Uterus (tissue), 4 donors: ENCODE measurements around the gene DIAPH2. TPM values are rescaled to one million over a fixed set of nuclear protein-coding genes. Genes with fewer than 3 reads are reported as not detected.

Source experiments
- DNase-seq, 2 donors: peaks; one replicate each; pipeline ENCODE4 v3.0.0-alpha.2; 2019 to 2020
- H3K27ac ChIP-seq, 2 donors: fragments of 200-600 bp; sonication (generic); 1 replicate in 1 of 2; 2 replicates in 1 of 2; pipeline ENCODE4 v1.5.1; 2016 to 2018
- H3K27me3 ChIP-seq, 2 donors: fragments of 200-600 bp; sonication (generic); one replicate each; pipeline ENCODE4 v1.5.1; 2018 to 2019; ENCODE audit warnings: control low read depth in 1 of 2
- H3K36me3 ChIP-seq, 2 donors: fragments of 200-600 bp; sonication (generic); one replicate each; pipeline ENCODE4 v1.5.1; 2019; ENCODE audit warnings: control low read depth in 1 of 2
- H3K4me1 ChIP-seq, 2 donors: fragments of 200-600 bp; sonication (generic); one replicate each; pipeline ENCODE4 v1.5.1; 2018 to 2019; ENCODE audit warnings: control low read depth in 1 of 2
- H3K4me3 ChIP-seq, 2 donors: fragments of 200-600 bp; sonication (generic); 1 replicate in 1 of 2; 2 replicates in 1 of 2; pipeline ENCODE4 v1.5.1; 2018 to 2019; ENCODE audit warnings: mild to moderate bottlenecking in 1 of 2
- H3K9me3 ChIP-seq, 2 donors: fragments of 200-600 bp; sonication (generic); one replicate each; pipeline ENCODE4 v1.5.1; 2019; ENCODE audit warnings: control low read depth in 1 of 2
- CTCF ChIP-seq, 4 experiments: fragments of 200-600 bp in 2 of 4; fragments of 450-650 bp in 2 of 4; sonication (generic) in 2 of 4; IDR thresholded peaks; one replicate each; pipeline ENCODE4 v1.5.1; 2016 to 2019; ENCODE audit warnings: antibody characterized with exemption in 4 of 4, mild to moderate bottlenecking in 2 of 4, moderate library complexity in 1 of 4
- POLR2A ChIP-seq, 2 donors: fragments of 450-650 bp; IDR thresholded peaks; one replicate each; pipeline ENCODE4 v1.6.1; 2016; ENCODE audit warnings: antibody characterized with exemption in 2 of 2, mild to moderate bottlenecking in 1 of 2, moderate library complexity in 1 of 2
- intact Hi-C: fragments of 100-400 bp; cut with DNase I; formaldehyde crosslinking; loops from one replicate; pipeline ENCODE4 v1.15.1; 2023; ENCODE audit warnings: low total_unique reads
- total RNA-seq, 4 donors: library from RNA; depleted of rRNA in 3 of 4; stranded (reverse); fragments of >200 nt in 3 of 4; gene quantifications; one replicate each; pipeline versions ENCODE4 v1.1.0 to v1.2.4, GENCODE V29; 2014 to 2023
- donor health status: DM: yes; HTN: yes; CAD: no.

DIAPH2 gene
- total RNA-seq, 4 donors from 2014 or later = 16.7 to 41.5 (median 30.3) TPM

DNA sequence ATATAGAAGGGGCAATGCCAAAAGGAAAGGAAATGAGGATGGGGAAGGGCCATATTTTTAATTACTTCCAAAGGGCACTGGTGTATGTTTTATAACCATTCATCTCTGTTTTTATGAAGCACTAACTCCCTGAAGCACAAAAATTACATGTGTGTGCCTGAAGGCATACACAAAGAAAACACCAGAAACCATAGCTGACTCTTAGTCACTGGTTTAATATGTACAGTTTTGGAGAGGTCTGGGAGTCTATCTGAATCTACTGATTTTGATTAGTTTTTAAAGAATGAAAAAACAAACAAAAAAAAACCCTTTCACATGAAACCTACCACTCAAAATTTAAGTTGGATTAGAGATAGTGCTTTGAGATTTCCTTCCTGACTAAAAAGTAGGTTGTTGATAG is 637.8 kb downstream of the DIAPH2 start:
- Histone ChIP-seq H3K4me1 (no peaks in the 10 kb centered on the region), H3K4me3 (no peak overlapping the region), H3K36me3 (no peaks in the 10 kb centered on the region), H3K27ac (no peak overlapping the region), H3K9me3 (no peaks in the 10 kb centered on the region), H3K27me3 (no peaks in the 10 kb centered on the region)
- no peak for DNase-seq
- intact Hi-C loops = no loop called here
- TF ChIP-seq CTCF (IDR thresholded peaks at IDR 0.05) = no peak
- no peak for TF ChIP-seq POLR2A (IDR thresholded peaks at IDR 0.05)

DNA sequence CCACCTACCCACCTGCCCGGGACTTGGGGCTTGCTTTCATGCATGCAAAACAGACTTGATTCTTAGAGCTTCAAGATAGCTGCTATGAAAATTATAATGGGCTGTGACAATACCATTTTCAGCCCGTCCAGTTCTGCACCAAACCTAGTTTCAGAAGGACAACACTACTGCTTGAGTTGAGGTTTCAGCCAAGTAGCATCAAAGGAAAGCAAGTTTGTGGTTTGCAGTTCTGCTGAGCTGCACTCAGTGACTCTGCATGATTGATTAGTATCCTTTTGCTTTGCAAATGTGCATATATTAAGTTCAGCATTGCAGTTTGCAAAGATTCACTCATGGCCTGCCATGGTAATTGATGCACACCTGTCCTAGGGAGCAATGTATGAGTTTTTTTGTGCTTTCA is 641.8 kb downstream of the DIAPH2 start:
- H3K27ac ChIP-seq = no peak overlapping the region
- no peak for TF ChIP-seq CTCF (IDR thresholded peaks at IDR 0.05)
- TF ChIP-seq POLR2A (IDR thresholded peaks at IDR 0.05) = no peak
- H3K4me3 ChIP-seq = no peak overlapping the region
- H3K4me1 ChIP-seq = no peaks in the 10 kb centered on the region
- no peak for DNase-seq
- intact Hi-C loops = no loop called here
- no peaks in the 10 kb centered on the region for H3K36me3 ChIP-seq
- no peaks in the 10 kb centered on the region for H3K27me3 ChIP-seq
- H3K9me3 ChIP-seq = no peaks in the 10 kb centered on the region

DNA sequence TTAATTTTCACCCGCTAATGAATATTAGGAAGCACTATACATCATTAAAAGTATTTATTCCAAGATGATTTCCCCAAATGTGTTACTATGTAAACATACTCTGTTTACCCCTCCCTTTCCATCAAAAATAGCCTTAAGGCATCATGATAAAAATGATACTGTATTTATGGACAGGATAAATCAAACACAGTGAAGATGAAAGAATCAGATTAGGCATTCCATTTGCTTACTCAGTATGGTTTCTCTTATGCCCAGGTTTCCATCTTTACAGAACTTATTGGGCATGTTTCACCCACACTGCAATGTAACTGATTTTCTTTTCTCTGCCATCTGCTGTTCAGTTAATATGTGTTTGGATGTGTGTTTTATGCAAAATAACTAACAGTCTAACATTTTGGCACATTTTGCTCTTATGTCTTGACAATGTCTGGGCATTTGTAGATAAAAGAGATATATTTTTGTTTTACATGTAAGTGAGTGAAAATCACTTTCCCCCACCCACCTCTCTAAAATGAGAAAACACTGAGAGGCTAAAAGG is 644.3 kb downstream of the DIAPH2 start:
- Histone ChIP-seq H3K9me3 (no peaks in the 10 kb centered on the region), H3K36me3 (no peaks in the 10 kb centered on the region), H3K27ac (no peak overlapping the region), H3K4me3 (no peak overlapping the region), H3K27me3 (no peaks in the 10 kb centered on the region), H3K4me1 (no peaks in the 10 kb centered on the region)
- TF ChIP-seq POLR2A (IDR thresholded peaks at IDR 0.05) (no peak), CTCF (IDR thresholded peaks at IDR 0.05) (no peak)
- DNase-seq = no peak
- intact Hi-C loops = no loop called here

DNA sequence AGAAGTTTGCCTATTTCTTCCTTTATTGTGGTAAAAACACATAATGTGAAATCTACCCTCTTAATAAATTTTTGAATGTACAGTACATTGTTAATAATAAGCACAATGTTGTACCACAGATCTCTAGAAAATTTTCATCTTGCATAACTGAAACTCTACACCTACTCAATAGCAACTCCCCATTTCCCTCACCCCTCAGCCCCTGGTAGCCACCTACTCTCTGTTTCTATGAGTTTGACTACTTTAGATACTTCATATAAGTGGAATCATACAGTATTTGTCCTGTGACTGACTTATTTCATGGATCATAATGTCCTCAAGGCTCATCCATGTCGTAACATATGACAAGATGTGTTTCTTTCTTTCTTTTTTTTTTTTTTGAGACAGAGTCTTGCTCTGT is 645.5 kb downstream of the DIAPH2 start:
- intact Hi-C loops = no loop called here
- Histone ChIP-seq H3K4me1 (no peaks in the 10 kb centered on the region), H3K36me3 (no peaks in the 10 kb centered on the region), H3K9me3 (no peaks in the 10 kb centered on the region), H3K4me3 (no peak overlapping the region), H3K27me3 (no peaks in the 10 kb centered on the region), H3K27ac (no peak overlapping the region)
- DNase-seq = no peak
- TF ChIP-seq CTCF (IDR thresholded peaks at IDR 0.05) = no peak
- no peak for TF ChIP-seq POLR2A (IDR thresholded peaks at IDR 0.05)

DNA sequence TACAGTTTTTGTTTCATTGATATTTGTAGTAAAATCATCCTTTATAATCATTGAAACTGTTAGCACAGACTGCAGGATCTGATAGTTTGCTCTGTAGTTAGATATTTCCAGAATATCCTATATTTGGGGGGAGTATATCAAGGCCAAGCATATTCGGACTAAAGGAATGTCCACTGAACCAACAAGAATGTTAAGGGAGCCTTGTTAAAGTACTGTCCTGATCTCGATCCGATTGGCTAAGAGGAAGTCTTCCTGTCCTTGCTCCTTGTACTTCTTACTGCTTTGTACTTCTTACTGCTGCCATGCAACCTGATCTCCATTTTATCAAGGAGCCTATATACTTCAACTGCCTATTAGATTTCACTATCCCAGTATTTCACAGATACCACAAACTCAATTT is 648.3 kb downstream of the DIAPH2 start:
- DNase-seq = no peak
- no peak overlapping the region for H3K27ac ChIP-seq
- H3K36me3 ChIP-seq = no peaks in the 10 kb centered on the region
- TF ChIP-seq POLR2A (IDR thresholded peaks at IDR 0.05) (no peak), CTCF (IDR thresholded peaks at IDR 0.05) (no peak)
- no peaks in the 10 kb centered on the region for H3K9me3 ChIP-seq
- intact Hi-C loops = no loop called here
- H3K4me1 ChIP-seq = no peaks in the 10 kb centered on the region
- no peak overlapping the region for H3K4me3 ChIP-seq
- no peaks in the 10 kb centered on the region for H3K27me3 ChIP-seq
